ENCODE data around the gene GPR156.

GRCh38 chr3:120137548-120137947, 147.5 kb downstream of the GPR156 start:
- no peak for TF ChIP-seq CTCF (IDR thresholded peaks at IDR 0.05)
- no peak for TF ChIP-seq POLR2AphosphoS5 (IDR thresholded peaks at IDR 0.05)
- no peak for TF ChIP-seq POLR2A (IDR thresholded peaks at IDR 0.05)
- TF ChIP-seq EP300 (IDR thresholded peaks at IDR 0.05) = no peak
